ENCODE data around the gene IL4I1.

IL4I1 gene

GRCh38 chr19:49894011-49894664, 2.5 kb downstream of the IL4I1 start:
- DNase-seq = no peak

DNA sequence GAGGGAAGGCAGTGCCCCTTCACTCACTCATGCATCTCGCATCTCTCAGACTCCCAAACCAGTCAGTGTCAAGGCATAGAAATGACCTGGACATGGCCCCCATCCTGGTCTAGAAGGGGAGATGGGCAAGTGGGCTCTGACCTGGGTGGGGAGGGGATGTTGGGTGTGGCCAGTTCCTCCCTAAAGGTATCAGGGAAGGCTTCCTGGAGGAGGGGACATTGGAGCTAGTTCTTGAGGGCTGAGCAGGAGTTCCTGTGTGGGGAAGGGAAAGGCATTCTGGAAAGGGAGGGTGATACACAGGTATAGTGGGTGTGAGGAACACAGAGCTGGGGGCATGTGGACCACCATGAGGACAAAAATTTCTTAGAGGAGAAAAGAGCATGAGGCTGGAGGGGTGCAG, 4.0 kb downstream of the IL4I1 start:
- no peak for DNase-seq

DNA sequence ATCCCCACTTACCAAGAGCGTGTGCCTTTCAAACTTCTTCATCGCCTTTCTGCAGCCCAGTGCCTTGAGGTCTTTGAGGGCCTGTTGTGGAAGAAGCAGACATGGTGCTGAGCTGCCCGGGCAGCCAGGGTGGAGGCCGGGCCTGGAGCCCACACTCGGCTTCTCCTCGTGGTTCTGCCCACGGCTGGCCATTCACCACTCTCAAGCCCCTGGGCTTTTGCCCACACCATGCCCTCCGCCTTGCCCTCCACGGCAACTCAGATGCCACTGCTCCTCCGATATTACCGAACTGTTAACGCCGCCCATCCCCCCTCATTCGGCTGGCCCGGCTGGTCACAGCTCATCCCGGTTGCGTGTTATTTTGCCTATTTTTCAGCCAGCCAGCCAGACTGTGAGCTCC, 5.3 kb downstream of the IL4I1 start:
- DNase-seq = no peak

DNA sequence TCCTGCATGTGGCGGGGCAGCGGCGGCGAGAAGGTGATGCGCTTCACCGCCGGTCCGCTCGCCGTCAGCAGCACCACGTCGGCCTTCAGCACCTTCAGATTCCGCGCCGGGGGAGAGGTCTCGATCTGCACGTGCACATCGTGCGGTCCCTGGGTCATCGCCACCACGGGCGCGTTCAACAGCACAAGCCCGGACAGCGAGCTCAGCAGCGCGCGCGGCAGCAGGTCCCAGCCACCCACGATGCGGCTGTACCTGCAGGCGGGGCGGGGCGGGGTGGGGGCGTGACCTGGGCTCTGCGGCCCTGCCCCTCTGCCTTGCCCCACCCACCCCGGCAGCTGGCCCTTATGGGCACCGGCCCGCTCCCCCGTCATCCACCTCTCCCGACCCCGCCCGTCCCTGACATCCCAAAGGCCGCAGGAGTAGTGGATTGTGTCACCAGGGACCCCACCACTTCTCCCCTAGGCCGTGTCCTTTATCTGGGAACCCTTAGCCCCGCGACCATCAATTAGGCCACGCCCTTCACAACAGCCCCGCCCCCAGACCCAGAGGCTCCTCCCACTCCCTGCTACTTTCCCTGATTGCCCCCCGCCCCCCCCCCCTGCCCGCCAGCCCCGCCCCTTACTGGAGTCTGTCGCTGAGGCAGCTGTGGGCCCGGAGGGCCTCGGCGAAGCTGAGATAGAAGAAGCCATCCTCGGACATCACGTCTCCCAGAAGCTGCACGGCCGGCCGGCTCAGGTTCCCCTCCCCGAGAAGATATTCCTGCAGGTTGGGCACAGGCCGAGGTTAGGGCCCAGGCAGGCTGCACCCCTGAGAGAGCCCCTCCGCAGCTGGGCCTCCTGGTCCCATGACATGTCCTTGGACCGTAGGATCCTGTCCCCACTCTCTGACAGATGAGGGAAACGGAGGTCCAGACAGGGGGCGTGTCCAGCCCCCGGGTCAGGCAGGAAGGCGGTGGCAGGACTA, 6.1 kb downstream of the IL4I1 start:
- DNase-seq = no peak

DNA sequence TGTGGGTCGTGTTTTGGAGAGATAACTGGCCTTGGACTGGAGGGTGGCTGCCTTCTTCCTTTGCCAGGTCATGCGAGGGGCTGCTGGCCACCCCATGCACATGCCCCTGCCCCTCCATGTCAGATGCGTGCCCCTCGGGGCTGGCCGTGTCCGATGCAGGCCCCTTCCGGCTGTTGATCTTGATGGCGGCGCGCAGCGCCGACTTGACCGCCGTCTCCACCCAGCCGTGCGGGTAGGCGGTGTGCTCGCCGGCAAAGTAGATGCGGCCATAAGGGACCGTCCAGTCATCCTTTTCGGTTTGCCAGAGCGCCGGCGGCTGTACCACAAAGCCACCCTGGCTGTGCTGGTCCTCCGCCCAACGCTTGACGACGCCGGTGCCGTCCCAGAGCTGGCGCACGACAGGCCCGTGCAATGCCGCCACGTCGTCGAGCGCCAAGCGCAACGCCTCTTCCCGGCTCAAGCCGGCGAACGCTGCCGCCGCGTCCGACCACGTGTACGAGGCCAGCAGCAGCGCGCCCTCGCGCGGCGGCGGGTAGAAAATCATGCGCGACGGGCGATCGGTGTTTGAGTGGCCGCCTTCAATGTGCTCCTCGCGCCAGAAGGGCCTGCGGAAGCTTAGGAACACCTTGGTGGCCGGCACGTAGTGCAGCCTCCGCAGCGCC, 6.9 kb downstream of the IL4I1 start:
- DNase-seq = peak; percentile 19

DNA sequence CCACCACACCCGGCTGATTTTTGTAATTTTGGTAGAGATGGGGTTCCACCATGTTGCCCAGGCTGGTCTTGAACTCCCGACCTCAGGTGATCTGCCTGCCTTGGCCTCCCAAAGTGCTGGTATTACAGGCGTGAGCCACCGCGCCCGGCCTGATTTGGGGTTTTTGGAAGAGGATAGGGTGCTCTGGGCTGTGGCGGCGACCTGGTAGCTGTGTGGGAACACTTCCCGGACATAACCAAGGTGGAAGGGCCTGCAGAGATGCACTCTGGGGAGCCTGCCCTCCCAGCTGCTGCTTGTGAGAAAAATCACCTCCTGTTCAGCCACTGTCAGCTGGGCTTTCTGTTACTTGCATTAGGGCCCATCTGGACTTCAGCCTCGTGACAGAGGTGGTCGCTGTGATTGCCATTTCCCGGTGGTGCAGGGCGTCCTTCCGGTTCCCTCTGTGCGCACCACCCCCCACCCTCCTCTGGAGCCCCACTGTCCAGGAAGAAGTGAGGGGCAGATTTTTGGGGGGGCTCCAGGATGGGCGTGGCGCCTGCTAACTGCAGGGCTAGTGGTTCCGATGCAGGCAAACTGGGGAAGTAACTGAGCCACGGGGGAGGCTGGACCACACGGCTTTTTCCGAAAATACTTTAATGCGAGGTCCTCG, 7.5 kb downstream of the IL4I1 start:
- no peak for DNase-seq

GRCh38 chr19:49888510-49888824, 8.2 kb downstream of the IL4I1 start:
- no peak for DNase-seq

DNA sequence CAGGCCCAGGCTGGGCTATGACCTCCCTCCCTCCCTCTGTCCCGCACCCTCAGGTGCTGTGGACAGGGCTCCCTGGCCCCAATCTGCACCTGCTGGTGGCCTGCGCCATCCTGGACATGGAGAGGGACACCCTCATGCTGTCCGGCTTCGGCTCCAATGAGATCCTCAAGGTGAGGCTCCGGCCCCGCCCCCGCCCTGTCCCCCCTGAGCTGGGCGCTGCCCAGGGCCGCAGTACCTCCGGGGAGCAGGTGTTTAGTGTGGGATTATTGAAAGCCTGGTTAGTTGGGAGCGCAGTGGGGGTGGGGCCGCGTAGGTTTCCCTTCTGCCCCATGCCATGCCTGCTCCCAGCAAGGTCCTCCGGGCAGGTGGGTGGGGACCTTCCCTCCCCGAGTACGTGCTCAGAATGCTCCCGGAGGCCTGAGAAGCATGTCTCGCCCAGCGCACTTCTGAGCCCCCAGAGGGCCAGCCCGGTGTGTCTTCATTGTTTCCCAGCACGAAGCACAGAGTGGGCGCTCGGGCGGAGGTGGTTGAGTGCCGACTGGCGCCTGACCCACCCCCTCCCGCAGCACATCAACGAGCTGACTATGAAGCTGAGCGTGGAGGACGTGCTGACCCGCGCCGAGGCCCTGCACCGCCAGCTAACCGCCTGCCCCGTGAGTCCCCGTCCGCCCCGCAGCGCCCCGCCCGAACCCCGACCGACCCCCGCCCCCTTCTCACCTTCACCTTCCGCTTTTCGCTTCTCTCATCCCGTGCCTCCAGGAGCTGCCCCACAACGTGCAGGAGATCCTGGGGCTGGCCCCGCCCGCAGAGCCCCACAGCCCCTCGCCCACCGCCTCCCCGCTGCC, 8.8 kb downstream of the IL4I1 start:
- DNase-seq = no peak

DNA sequence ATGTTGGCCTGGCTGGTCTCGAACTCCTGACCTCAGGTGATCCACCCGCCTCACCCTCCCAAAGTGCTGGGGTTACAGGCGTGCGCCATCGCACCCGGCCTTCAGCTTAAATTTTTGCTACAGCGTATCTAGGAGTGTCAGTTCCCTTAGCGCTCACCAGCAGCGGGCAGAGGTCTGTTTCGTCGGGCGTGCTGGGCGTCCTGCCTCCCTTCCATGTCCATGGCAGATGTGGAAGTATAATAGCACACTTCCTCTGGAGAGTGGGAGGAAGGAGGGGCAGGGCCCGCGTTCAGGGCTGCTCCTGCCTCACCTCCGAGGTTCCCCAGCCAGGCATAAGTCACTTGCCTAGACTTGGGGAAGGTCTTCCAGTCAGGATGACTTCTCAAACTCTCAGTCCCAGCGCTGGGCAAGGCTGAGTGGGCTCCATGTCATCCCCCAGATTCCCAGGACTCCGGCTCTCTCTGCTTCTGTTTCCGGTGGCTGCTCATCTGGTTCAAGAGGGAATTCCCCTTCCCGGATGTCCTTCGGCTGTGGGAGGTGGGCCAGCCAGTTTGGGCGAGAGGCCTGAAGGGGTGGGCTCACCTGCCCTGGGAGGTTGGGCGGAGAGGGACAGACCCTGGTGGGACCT, 9.5 kb downstream of the IL4I1 start:
- DNase-seq = no peak

- no peak for DNase-seq
Measured at GRCh38 chr19:49884760-49885159, 11.9 kb downstream of the IL4I1 start.

DNA sequence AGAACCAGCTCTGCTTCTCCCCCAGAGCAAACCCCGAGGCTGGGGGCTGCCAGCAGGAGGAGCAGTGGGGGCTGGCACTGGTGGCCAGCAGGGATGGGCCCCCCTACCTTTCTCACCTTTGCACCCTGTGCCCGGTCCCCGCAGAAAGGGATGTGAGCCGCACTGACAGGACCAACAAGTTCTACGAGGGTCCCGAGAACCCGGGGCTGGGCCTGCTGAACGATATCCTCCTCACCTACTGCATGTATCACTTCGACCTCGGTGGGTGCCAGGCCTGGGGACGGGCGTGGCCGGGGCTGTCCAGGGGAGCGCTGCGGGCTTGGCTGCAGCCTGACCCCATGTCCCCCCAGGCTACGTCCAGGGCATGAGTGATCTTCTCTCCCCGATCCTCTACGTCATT, 12.6 kb downstream of the IL4I1 start:
- DNase-seq = no peak

GRCh38 chr19:49883094-49883493, 13.6 kb downstream of the IL4I1 start:
- no peak for DNase-seq

DNA sequence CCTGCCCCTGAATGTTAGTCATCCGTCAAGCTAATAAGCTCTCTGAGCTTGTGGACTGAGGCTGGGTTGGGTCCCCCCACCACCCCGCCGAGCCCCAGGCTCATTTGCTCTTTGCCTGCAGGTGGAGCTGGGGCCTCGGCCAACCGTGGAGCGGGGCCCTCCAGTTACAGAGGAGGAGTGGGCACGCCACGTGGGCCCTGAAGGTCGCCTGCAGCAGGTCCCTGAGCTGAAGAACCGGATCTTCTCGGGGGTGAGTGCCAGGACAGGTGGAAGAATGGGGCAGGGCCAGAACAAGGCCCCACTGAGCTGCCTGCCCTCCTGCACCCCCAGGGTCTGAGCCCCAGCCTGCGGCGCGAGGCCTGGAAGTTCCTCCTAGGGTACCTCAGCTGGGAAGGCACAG, 14.0 kb downstream of the IL4I1 start:
- DNase-seq = no peak

DNA sequence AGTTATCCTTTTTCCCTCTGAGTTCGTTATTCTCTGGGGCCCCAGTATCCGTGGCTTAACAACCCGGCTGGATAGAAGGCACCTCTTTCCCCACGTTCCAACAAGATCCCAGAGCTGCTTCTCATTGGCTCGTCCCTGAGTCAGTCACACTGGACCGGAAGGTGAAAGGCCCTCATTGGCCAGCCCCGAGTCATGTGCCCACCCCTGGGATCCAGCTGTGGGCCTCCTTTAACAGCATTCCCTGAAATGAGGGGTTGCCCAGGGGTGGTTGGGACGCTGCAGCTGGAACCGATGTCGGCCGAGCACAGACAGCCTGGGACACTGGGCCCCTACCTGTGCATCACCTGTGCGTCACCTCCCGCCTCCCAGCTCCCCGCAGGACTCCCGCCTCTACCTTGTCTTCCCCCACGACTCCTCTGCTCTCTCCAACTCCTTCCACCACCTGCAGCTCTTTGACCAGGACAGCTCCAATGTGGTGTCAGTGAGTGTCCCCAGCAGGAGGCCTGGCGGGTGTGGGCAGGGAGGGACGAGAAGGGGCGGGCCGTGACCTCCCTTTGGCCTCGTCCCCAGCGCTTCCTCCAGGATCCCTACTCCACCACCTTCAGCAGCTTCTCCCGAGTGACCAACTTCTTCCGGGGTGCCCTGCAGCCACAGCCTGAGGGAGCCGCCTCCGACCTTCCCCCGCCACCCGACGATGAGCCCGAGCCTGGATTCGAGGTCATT, 14.9 kb downstream of the IL4I1 start:
- DNase-seq = no peak

DNA sequence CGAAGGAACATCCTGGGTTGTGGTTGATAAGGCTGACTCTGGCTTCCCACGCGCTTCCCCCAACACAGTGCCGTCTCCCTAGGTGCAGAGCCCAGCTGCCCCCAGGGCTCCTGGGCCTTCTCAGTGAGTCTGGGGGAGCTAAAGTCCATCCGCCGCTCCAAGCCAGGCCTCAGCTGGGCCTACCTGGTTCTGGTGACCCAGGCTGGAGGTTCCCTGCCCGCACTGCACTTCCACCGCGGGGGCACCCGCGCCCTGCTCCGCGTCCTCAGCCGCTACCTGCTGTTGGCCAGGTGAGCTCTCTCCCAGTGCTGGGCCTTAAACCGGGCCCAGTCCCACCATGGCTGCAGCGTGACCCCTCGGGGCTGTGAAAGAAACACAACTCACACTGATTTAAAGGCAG, 15.5 kb downstream of the IL4I1 start:
- DNase-seq = no peak

DNA sequence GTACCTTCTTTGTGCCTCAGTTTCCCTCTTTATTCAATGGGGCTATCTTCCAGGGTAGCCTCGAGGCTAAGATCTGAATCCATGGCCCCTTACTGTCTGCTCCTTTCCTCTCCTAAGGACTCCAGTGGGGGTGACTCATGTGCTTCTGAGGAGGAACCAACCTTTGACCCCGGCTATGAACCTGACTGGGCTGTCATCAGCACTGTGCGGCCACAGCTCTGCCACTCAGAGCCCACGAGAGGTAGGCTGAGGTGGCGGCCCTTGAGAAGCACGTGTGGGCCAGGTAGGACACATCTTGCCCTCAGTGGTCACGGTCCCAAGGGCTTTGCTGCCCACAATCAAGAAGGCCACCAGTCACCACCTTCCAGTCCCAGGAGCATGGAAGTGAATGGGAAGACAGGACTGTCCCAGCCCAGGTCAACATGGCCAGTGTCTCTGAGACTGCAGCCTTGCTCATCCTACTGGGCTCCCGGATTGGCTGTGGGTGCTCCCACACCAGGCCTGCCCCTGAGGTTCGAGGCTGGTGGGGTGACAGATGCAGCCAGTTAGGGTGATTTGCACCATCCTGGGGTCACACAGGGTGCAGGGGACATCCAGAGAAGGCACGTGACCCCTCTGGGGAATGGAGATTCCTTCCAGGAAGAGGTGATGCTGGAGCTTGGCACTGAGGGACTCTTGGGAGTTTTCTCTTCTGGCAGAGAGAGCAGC, 16.4 kb downstream of the IL4I1 start:
- no peak for DNase-seq

GRCh38 chr19:49879243-49879963, 17.3 kb downstream of the IL4I1 start:
- DNase-seq = no peak

- no peak for DNase-seq
Measured at GRCh38 chr19:49878744-49879070, 18.0 kb downstream of the IL4I1 start.

DNA sequence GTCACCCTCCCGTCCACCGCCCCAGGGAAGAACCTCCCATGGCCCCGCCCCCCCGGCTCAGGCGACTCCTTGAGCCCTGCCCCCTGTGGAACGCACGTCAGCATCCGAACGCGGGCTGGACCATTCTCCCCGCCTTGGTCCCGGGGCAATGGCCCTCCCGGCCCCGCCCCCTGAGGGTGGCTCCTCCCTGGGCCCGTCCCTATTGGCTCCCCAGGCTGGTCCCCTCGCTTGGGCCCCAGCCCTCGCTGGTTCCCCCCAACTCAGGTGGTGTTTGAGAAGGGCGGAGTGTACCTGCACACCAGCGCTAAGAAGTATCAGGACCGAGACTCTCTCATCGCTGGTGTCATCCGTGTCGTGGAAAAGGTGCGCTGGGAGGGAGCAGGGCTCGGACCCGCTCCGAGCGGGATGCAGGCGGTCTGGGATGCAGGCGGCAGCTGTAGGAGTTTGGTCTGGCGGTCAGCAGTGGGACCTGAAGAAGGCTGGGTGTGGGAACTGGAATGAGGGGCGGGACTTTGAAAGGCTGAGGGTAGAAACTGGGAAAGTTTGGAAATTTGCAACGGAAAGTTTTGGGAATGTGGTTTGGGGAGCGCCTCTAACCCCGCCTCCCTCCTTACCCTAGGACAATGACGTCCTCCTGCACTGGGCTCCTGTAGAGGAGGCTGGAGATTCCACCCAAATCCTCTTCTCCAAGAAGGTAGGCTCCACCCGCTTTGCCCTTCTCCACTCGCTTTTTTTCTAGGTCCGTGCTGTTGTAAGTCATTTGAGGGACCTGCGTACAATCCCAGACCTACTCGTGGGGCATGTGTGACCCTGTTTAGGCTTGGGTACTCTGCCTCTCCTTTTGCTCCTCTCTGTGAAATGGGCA, 18.6 kb downstream of the IL4I1 start:
- DNase-seq = peak; percentile 81

Data from GF-D8 (cell line).